Natural killer cell (primary cell): ENCODE data around the gene SVEP1. TPM values are rescaled to one million over a fixed set of nuclear protein-coding genes. Genes with fewer than 3 reads are reported as not detected.

Source experiments
- ATAC-seq, 3 donors: fragments of 150-1000 bp in 2 of 3; fragments of 200-7000 bp in 1 of 3; cut with Tn5 transposase; 1 replicate in 1 of 3; 2 replicates in 2 of 3; pipeline ENCODE4 v1.10.0; 2021; ENCODE audit warnings: mild to moderate bottlenecking in 2 of 3, moderate library complexity in 2 of 3
- DNase-seq, 2 donors: peaks; one replicate each; pipeline versions ENCODE4 v3.0.0 to v3.0.0-alpha.2; 2013 to 2021; ENCODE audit warnings: mixed read lengths in 1 of 2
- H3K27ac ChIP-seq: one replicate; pipeline ENCODE4 v1.5.1; 2013; ENCODE audit warnings: mild to moderate bottlenecking, low read length
- H3K27me3 ChIP-seq: one replicate; pipeline ENCODE4 v1.6.1; 2013; ENCODE audit warnings: low read length; ENCODE audit not compliant: control insufficient read depth, insufficient read depth
- H3K36me3 ChIP-seq: one replicate; pipeline ENCODE4 v1.6.1; 2013; ENCODE audit warnings: low read length; ENCODE audit not compliant: control insufficient read depth, insufficient read depth
- H3K4me1 ChIP-seq: one replicate; pipeline ENCODE4 v1.6.1; 2013; ENCODE audit warnings: low read length; ENCODE audit not compliant: control insufficient read depth, insufficient read depth
- H3K4me3 ChIP-seq: one replicate; pipeline ENCODE4 v1.5.1; 2013; ENCODE audit warnings: low read length
- H3K9me3 ChIP-seq: one replicate; pipeline ENCODE4 v1.6.1; 2013; ENCODE audit warnings: low read length; ENCODE audit not compliant: control insufficient read depth, insufficient read depth
- H3K27ac Mint-ChIP-seq, 2 donors: one replicate each; pipeline ENCODE4 v1.8.0; 2022; ENCODE audit warnings: mild to moderate bottlenecking in 2 of 2, mixed read lengths in 2 of 2, moderate library complexity in 1 of 2
- H3K27me3 Mint-ChIP-seq, 2 donors: one replicate each; pipeline ENCODE4 v1.8.0; 2022; ENCODE audit warnings: low read depth in 2 of 2, mixed read lengths in 2 of 2
- H3K36me3 Mint-ChIP-seq: one replicate; pipeline ENCODE4 v1.8.0; 2022; ENCODE audit warnings: mixed read lengths
- H3K4me1 Mint-ChIP-seq, 2 donors: one replicate each; pipeline ENCODE4 v1.8.0; 2022; ENCODE audit warnings: mixed read lengths in 2 of 2
- H3K4me3 Mint-ChIP-seq: one replicate; pipeline ENCODE4 v1.8.0; 2022; ENCODE audit warnings: mild to moderate bottlenecking, moderate library complexity, mixed read lengths
- H3K9me3 Mint-ChIP-seq, 2 donors: one replicate each; pipeline ENCODE4 v1.8.0; 2022; ENCODE audit warnings: mixed read lengths in 2 of 2
- CTCF ChIP-seq: fragments of 200-600 bp; IDR thresholded peaks from one replicate; pipeline ENCODE4 v1.8.0; 2022; ENCODE audit warnings: antibody characterized with exemption
- WGBS: methylation state at CpG from one replicate; pipeline ENCODE4 v1.1.7; 2013; ENCODE audit warnings: missing lambda C conversion rate; ENCODE audit not compliant: insufficient coverage; 5-methylcytosine and 5-hydroxymethylcytosine counted together
- intact Hi-C: fragments of 100-400 bp; cut with micrococcal nuclease; formaldehyde crosslinking; loops from one replicate; pipeline ENCODE4 v1.14.2; 2022
- total RNA-seq, 4 donors: library from RNA; stranded (reverse); fragments of 120-200 nt in 1 of 4; gene quantifications; one replicate each; pipeline versions ENCODE4 v1.2.3 to v1.2.4, GENCODE V29; 2013 to 2022

SVEP1 gene
- total RNA-seq, 3 donors from 2014 or later (not counting 1 experiment from before 2014, with no cell fraction given) = not detected

- H3K27ac ChIP-seq = no peak overlapping the region
- Mint-ChIP-seq H3K27me3 (peaks cover 0 to 12% of the 10 kb centered on the region in 2 donors), H3K4me3 (no peak overlapping the region), H3K36me3 (no peaks in the 10 kb centered on the region), H3K27ac (no peak overlapping the region), H3K4me1 (peaks cover 7 to 10% of the 10 kb centered on the region in 2 donors), H3K9me3 (no peaks in the 10 kb centered on the region)
- intact Hi-C loops = no loop called here
- H3K4me1 ChIP-seq = no peaks in the 10 kb centered on the region
- H3K27me3 ChIP-seq = no peaks in the 10 kb centered on the region
- 19% methylated on average over 1 of the region's 3 CpGs for WGBS
- H3K9me3 ChIP-seq = no peaks in the 10 kb centered on the region
- no peak for TF ChIP-seq CTCF
- DNase-seq = no peak
- H3K4me3 ChIP-seq = no peak overlapping the region
- no peaks in the 10 kb centered on the region for H3K36me3 ChIP-seq
- no peak for ATAC-seq
Measured at GRCh38 chr9:110320651-110321445, 258.7 kb downstream of the SVEP1 start.

- H3K4me3 ChIP-seq = no peak overlapping the region
- WGBS = 84% methylated on average over 2 of the region's 4 CpGs
- Mint-ChIP-seq H3K27me3 (peaks cover 0 to 12% of the 10 kb centered on the region in 2 donors), H3K27ac (no peak overlapping the region), H3K4me3 (no peak overlapping the region), H3K4me1 (peaks cover 7 to 10% of the 10 kb centered on the region in 2 donors), H3K36me3 (no peaks in the 10 kb centered on the region), H3K9me3 (no peaks in the 10 kb centered on the region)
- DNase-seq (no peak), ATAC-seq (no peak)
- H3K9me3 ChIP-seq = no peaks in the 10 kb centered on the region
- no peak for TF ChIP-seq CTCF
- H3K36me3 ChIP-seq = no peaks in the 10 kb centered on the region
- intact Hi-C loops = no loop called here
- H3K4me1 ChIP-seq = no peaks in the 10 kb centered on the region
- no peak overlapping the region for H3K27ac ChIP-seq
- H3K27me3 ChIP-seq = no peaks in the 10 kb centered on the region
Measured at GRCh38 chr9:110319781-110320492, 259.6 kb downstream of the SVEP1 start.

GRCh38 chr9:110317911-110318310, 261.6 kb downstream of the SVEP1 start:
- DNase-seq (no peak), ATAC-seq (no peak)
- Mint-ChIP-seq H3K36me3 (no peaks in the 10 kb centered on the region), H3K4me3 (no peak overlapping the region), H3K27ac (no peak overlapping the region), H3K27me3 (peaks cover 0 to 12% of the 10 kb centered on the region in 2 donors), H3K4me1 (peaks cover 7 to 10% of the 10 kb centered on the region in 2 donors), H3K9me3 (no peaks in the 10 kb centered on the region)
- no peak overlapping the region for H3K4me3 ChIP-seq
- TF ChIP-seq CTCF = no peak
- H3K36me3 ChIP-seq = no peaks in the 10 kb centered on the region
- H3K27ac ChIP-seq = no peak overlapping the region
- no peaks in the 10 kb centered on the region for H3K9me3 ChIP-seq
- WGBS = 100% methylated on average over 3 of the region's 4 CpGs
- H3K4me1 ChIP-seq = no peaks in the 10 kb centered on the region
- H3K27me3 ChIP-seq = no peaks in the 10 kb centered on the region
- intact Hi-C loops = no loop called here
